ENCODE measurements around the gene FAM24B.

FAM24B gene

DNA sequence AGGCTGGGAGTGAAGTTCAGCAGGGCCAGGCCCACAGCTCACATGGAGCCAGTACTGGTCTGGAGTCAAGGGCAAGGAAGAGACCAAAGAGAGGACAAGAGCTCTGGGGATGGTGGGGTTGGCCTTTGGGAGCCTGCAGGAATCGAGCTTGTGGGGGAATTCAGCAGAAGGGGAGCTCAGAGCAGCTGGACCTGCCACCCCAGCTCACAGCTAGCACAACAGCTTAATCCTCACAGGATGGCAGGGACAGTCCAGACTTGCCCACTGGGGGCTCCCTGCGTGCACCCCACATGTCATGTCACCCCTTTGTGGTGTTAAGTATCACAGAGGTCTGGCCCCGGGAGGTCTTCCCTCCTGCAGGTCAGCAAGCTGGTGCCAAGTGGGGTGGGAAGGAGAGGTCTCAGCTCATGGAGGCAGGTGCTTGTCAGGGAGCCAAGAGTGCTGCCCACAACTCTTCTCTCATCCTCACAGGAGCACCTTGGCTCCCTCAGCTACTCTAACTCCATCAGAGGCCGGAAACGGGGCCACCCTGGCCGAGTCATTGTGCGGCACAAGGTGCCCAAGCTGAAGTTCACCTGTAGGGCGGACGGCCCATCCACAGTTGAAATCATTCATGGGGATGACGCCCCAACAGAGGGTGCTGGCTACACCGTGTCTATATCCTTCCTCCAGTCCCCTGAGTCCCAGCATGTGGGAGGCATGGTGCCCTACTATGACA is 56.2 kb downstream of the FAM24B start:
- no peak for DNase-seq

DNA sequence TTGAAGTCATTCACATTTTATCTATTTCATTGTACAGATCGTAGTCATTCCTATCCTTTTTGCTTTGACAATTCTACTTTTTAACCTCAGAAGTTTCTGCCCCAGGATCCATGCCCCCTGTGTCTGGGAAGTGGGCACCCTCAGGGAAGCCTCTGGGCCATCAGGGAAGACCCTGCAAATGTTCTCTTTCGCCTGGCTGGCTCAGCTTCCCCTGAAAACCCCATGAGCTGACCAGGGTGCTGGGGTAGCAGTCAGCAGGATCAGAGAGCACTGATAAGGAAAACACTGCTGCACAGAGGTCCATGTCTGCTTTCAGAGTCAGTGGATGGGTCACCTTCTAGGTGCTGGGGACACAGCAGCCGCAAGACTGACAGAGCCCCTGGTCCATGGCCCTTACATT is 57.6 kb downstream of the FAM24B start:
- no peak for DNase-seq

DNA sequence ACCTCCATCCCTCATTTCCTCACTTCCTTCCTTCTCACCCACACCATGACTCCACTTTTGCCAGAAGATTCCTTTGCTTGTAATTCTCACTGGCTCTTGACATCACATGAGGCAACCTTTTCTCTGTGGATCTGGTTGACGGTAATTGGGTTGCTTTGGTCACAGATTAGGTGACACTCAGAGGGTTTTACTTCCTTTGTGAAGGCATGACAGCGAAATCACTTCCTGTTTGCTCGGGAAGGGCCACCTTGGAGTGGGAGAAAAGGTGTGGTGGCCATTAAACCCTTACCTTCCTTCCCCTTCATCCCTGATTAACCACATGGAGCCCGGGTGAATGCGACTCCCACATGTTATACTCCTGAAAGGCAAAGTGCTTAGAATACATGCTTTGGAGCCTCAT is 63.9 kb downstream of the FAM24B start:
- DNase-seq = no peak

DNA sequence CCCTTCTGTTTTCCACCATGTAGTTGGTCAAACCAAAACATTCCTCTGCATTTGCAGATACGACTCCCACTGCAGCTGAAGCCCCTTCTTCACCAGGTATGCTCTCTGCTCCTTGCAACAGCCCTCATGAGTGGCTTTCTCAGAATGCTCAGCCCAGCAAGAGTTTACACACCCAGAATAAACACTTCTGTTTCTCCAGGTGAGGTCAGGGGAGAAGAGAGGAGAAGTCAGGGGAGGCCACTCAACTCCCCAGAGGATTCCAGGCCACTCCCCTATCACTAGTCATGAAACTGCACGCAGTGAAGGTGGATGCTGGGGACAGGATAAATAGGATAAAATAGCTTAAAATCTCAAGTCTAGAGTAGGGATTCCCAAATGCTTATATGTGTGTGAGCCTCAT is 64.9 kb downstream of the FAM24B start:
- no peak for DNase-seq

DNA sequence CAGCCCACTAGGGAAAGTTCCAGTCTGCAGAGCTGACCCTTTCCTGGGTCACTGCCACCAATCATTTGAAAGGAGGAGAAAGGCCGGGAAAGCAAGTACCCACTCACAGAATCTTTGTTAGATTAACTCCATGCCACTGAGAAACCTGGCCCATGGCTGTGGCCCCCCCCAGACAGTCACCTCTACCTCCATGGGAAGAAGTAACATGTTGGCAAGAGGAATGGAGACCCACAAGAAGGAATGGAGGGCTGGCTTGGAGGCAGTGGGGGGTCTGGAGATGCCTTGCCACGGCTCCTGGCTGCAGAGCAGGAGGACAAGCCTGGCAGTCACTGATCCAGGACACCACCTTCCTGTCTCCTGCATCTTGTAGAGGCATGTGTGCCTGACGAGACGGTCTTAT is 66.6 kb downstream of the FAM24B start:
- no peak for DNase-seq

DNA sequence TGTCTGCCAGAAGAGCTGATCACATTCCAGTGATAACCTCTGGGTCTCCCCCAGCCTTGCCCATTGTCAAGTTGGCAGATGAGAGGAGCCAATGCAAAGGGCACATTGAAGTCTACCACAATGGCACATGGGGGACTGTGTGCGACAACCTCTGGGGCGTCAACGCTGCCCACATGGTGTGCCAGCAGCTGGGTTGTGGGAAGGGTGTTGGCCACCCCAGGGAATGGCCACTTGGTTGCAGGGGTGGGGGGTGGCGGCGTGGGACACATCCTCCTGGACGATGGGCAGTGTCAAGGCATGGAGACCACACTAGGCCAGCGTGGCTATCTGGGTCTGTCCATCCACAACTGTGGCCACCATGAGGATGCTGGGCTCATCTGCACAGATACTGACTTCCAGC is 77.1 kb downstream of the FAM24B start:
- no peak for DNase-seq

Measured in activated gamma-delta T cell (primary cell).